ENCODE results near the gene PIK3CA.
"Not testable (repeated sequence)": the region's sequence is repeated elsewhere in the genome, so short reads cannot be mapped to it uniquely, and the experiment has no call there.

PIK3CA gene

GRCh38 chr3:179196700-179197099 lies 48.5 kb downstream of the PIK3CA start:
- DNase-seq (no peak), ATAC-seq (no peak)
- Mint-ChIP-seq H3K36me3 (ENCODE audit: low read depth) (peaks cover 8% of the 10 kb centered on the region), H3K27me3 (no peaks in the 10 kb centered on the region), H3K9me3 (no peaks in the 10 kb centered on the region), H3K4me1 (peaks cover 53% of the 10 kb centered on the region), H3K27ac (no peak overlapping the region), H3K4me3 (no peak overlapping the region)

DNA sequence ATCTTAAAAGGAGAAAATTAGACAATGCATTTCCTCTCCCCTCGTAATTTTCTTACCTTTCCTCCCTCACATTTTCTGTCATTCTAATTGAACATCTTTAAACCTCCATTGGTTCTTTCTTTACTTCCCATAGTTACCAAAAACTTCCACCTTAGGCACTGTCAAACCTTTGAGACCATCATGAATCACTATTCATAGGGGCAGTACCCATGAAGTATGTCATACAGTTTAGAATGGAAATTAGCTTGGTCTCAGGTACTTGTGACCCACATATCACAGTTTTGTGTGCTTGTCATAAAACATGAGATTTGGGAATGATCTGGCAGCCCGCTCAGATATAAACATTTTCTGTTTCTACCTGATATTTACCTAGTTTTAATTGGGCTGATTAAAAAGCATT lies 52.6 kb downstream of the PIK3CA start:
- no peaks in the 10 kb centered on the region for H3K27me3 Mint-ChIP-seq
- no peak overlapping the region for H3K4me3 Mint-ChIP-seq
- no peak overlapping the region for H3K27ac Mint-ChIP-seq
- H3K4me1 Mint-ChIP-seq: peaks cover 26% of the 10 kb centered on the region
- peak; percentile 57 for ATAC-seq
- peaks cover 13% of the 10 kb centered on the region for H3K36me3 Mint-ChIP-seq (ENCODE audit: low read depth)
- DNase-seq: no peak
- no peaks in the 10 kb centered on the region for H3K9me3 Mint-ChIP-seq

- not testable (repeated sequence) for ATAC-seq; DNase-seq; H3K27ac Mint-ChIP-seq; H3K36me3 Mint-ChIP-seq (ENCODE audit: low read depth); H3K9me3 Mint-ChIP-seq; H3K4me3 Mint-ChIP-seq; H3K4me1 Mint-ChIP-seq; H3K27me3 Mint-ChIP-seq
Measured at GRCh38 chr3:179215550-179215949, 67.4 kb downstream of the PIK3CA start.

GRCh38 chr3:179218213-179218612 lies 70.1 kb downstream of the PIK3CA start:
- not testable (repeated sequence) for H3K4me1 Mint-ChIP-seq, ATAC-seq, H3K9me3 Mint-ChIP-seq, H3K27me3 Mint-ChIP-seq, H3K27ac Mint-ChIP-seq, H3K4me3 Mint-ChIP-seq, DNase-seq
- H3K36me3 Mint-ChIP-seq (ENCODE audit: low read depth): peaks cover 12% of the 10 kb centered on the region

- Mint-ChIP-seq H3K36me3 (ENCODE audit: low read depth) (peaks cover 21% of the 10 kb centered on the region), H3K4me1 (peaks cover 6% of the 10 kb centered on the region)
Measured at GRCh38 chr3:179223548-179223947, 75.4 kb downstream of the PIK3CA start.

DNA sequence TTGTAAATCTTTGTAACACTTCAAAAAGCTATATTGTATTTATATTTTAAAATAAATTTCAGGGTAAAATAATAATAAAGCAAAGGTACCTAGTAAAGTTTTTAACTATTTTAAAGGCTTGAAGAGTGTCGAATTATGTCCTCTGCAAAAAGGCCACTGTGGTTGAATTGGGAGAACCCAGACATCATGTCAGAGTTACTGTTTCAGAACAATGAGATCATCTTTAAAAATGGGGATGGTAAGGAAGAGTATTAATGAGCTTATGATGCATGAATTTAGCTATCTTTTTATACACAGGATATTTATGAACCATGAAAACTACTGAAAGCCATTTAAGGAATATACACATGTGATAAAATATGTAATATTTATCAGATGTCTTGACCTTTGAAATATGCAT lies 76.4 kb downstream of the PIK3CA start:
- no peak overlapping the region for H3K4me3 Mint-ChIP-seq
- H3K4me1 Mint-ChIP-seq: peaks cover 6% of the 10 kb centered on the region
- H3K27ac Mint-ChIP-seq: no peak overlapping the region
- H3K9me3 Mint-ChIP-seq: no peaks in the 10 kb centered on the region
- ATAC-seq: no peak
- peaks cover 19% of the 10 kb centered on the region for H3K36me3 Mint-ChIP-seq (ENCODE audit: low read depth)
- no peaks in the 10 kb centered on the region for H3K27me3 Mint-ChIP-seq
- no peak for DNase-seq

More at GRCh38 chr3:179223548-179223947, 75.4 kb downstream of the PIK3CA start:
- no peaks in the 10 kb centered on the region for H3K9me3 Mint-ChIP-seq
- H3K27me3 Mint-ChIP-seq: no peaks in the 10 kb centered on the region
- H3K4me3 Mint-ChIP-seq: no peak overlapping the region
- ATAC-seq: no peak
- DNase-seq: no peak
- H3K27ac Mint-ChIP-seq: no peak overlapping the region

- Mint-ChIP-seq H3K9me3 (no peaks in the 10 kb centered on the region), H3K27me3 (no peaks in the 10 kb centered on the region), H3K4me3 (no peak overlapping the region), H3K27ac (no peak overlapping the region), H3K4me1 (peaks cover 6% of the 10 kb centered on the region), H3K36me3 (ENCODE audit: low read depth) (peaks cover 31% of the 10 kb centered on the region)
- ATAC-seq (peak; percentile 57), DNase-seq (no peak)
Measured at GRCh38 chr3:179227349-179227748, 79.2 kb downstream of the PIK3CA start.

DNA sequence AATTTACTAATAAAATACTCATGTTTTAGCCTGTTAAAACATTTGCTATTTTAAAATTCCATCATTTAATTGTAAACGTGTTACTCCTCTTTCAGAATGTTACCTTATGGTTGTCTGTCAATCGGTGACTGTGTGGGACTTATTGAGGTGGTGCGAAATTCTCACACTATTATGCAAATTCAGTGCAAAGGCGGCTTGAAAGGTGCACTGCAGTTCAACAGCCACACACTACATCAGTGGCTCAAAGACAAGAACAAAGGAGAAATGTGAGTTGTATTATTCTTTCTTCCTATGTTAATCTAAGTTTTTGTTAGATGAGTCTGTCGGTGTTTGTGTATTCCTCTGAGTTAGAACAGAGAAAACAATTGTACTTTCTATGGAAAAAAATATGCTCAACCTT lies 81.0 kb downstream of the PIK3CA start:
- H3K9me3 Mint-ChIP-seq: no peaks in the 10 kb centered on the region
- no peaks in the 10 kb centered on the region for H3K27me3 Mint-ChIP-seq
- H3K36me3 Mint-ChIP-seq (ENCODE audit: low read depth): peaks cover 29% of the 10 kb centered on the region
- no peak overlapping the region for H3K27ac Mint-ChIP-seq
- DNase-seq: no peak
- no peak for ATAC-seq
- no peak overlapping the region for H3K4me3 Mint-ChIP-seq
- peaks cover 6% of the 10 kb centered on the region for H3K4me1 Mint-ChIP-seq

- peaks cover 27% of the 10 kb centered on the region for H3K36me3 Mint-ChIP-seq (ENCODE audit: low read depth)
- H3K27me3 Mint-ChIP-seq: no peaks in the 10 kb centered on the region
- no peak overlapping the region for H3K4me3 Mint-ChIP-seq
- H3K4me1 Mint-ChIP-seq: peaks cover 4% of the 10 kb centered on the region
- ATAC-seq: no peak
- DNase-seq: no peak
- H3K9me3 Mint-ChIP-seq: no peaks in the 10 kb centered on the region
- H3K27ac Mint-ChIP-seq: no peak overlapping the region
Measured at GRCh38 chr3:179233043-179233442, 84.9 kb downstream of the PIK3CA start.

DNA sequence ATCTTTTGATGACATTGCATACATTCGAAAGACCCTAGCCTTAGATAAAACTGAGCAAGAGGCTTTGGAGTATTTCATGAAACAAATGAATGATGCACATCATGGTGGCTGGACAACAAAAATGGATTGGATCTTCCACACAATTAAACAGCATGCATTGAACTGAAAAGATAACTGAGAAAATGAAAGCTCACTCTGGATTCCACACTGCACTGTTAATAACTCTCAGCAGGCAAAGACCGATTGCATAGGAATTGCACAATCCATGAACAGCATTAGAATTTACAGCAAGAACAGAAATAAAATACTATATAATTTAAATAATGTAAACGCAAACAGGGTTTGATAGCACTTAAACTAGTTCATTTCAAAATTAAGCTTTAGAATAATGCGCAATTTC lies 86.0 kb downstream of the PIK3CA start:
- DNase-seq: no peak
- H3K36me3 Mint-ChIP-seq (ENCODE audit: low read depth): peaks cover 27% of the 10 kb centered on the region
- H3K4me1 Mint-ChIP-seq: peaks cover 4% of the 10 kb centered on the region
- H3K27me3 Mint-ChIP-seq: no peaks in the 10 kb centered on the region
- H3K27ac Mint-ChIP-seq: no peak overlapping the region
- H3K9me3 Mint-ChIP-seq: no peaks in the 10 kb centered on the region
- no peak for ATAC-seq
- H3K4me3 Mint-ChIP-seq: no peak overlapping the region

DNA sequence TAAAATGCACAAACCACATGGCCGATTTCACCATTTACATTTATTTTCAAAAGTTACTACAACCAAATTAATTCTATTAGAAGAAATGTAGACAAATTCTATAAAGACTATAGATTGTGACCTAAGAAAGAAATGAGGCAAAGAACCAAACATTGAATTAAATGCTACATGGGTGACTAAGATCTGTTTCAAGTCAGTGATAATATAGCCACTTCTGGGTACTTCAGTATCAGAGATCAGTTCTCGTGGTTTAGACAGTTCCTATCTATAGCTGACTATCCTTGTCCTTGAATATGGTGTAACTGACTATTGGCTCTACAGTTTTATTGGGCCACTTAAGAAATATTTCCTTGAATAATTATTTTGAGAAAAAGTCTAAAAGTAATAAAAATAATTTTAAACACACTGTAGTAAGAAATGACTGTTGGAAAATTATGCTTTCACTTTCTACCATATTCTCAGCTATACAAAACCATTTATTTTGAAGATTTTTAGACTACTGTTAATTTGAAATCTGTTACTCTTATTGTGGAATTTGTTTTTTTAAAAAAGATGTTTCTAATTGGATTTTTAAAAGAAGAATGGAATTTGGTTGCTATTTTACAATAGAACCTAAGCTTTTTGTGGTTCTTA lies 88.6 kb downstream of the PIK3CA start:
- ATAC-seq: peak; percentile 84
- Mint-ChIP-seq H3K36me3 (ENCODE audit: low read depth) (peaks cover 15% of the 10 kb centered on the region), H3K4me3 (no peak overlapping the region), H3K4me1 (peaks cover 4% of the 10 kb centered on the region), H3K9me3 (no peaks in the 10 kb centered on the region), H3K27ac (peak overlapping the region; percentile 15), H3K27me3 (no peaks in the 10 kb centered on the region)
- DNase-seq: no peak

GRCh38 chr3:179240299-179240698 lies 92.1 kb downstream of the PIK3CA start:
- H3K4me3 Mint-ChIP-seq; ATAC-seq; H3K27me3 Mint-ChIP-seq; DNase-seq; H3K4me1 Mint-ChIP-seq; H3K27ac Mint-ChIP-seq; H3K36me3 Mint-ChIP-seq (ENCODE audit: low read depth); H3K9me3 Mint-ChIP-seq: not testable (repeated sequence)

DNA sequence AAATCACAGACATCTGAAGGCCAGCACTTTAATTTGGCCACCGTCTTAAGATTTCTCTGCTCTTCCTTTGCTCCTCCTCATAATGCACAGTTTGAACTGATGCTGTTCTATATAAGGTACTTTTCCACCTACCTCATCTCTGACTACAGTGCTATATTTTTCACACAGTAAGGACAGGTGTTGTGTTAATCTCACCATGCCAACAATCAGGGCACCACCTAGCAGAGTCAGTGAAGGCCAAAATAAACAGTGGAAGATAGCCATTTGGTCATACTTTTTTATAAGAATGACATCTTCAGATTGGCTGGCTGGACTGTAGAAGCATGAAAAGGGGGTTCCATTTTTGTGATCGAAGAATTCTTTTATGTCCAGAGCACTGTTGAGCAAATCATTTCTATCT lies 94.7 kb downstream of the PIK3CA start:
- not testable (repeated sequence) for H3K4me3 Mint-ChIP-seq; H3K27ac Mint-ChIP-seq; H3K36me3 Mint-ChIP-seq (ENCODE audit: low read depth)

GRCh38 chr3:179244878-179245277 lies 96.7 kb downstream of the PIK3CA start:
- Mint-ChIP-seq H3K4me3 (no peak overlapping the region), H3K36me3 (ENCODE audit: low read depth) (no peaks in the 10 kb centered on the region), H3K27ac (no peak overlapping the region), H3K4me1 (no peaks in the 10 kb centered on the region), H3K27me3 (no peaks in the 10 kb centered on the region), H3K9me3 (no peaks in the 10 kb centered on the region)
- DNase-seq (no peak), ATAC-seq (no peak)

More for the DNA sequence above, 94.7 kb downstream of the PIK3CA start:
- not testable (repeated sequence) for H3K27me3 Mint-ChIP-seq, DNase-seq, H3K9me3 Mint-ChIP-seq, ATAC-seq, H3K4me1 Mint-ChIP-seq

DNA sequence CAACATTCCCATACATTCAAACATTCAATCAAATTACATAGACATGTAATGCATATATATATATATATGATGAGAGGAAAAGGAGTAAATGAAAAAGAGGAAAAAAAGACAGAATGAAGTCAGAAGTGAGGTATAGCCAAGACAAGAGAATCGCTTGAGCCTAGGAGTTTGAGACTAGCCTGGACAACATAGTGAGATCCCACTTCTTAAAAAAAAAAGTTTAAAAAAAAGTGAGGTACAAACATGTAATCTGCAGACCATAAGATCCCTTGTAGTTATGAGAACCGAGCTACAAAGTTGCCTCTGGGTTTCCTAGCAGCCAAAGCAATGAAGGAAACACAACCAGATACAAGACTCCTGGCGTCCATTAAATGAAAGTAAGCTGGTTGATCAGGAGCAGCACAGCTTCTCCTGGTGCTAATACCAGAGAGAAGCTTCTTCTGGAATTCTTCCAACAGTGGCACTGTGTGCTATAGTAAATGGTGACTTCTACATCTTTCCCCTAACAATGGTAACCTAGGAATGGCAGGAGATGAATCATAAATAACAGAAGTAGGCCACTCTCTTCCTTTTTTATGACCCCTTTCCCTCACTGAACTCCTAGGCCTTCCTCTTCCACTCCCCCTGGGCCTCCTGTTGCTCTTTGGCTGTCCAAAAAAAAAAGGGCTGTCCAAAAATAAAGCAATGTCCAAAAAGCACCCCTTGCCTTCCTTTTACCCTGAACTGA lies 99.3 kb downstream of the PIK3CA start:
- Mint-ChIP-seq H3K4me3 (no peak overlapping the region), H3K9me3 (no peaks in the 10 kb centered on the region), H3K27ac (no peak overlapping the region), H3K4me1 (no peaks in the 10 kb centered on the region), H3K27me3 (no peaks in the 10 kb centered on the region), H3K36me3 (ENCODE audit: low read depth) (no peaks in the 10 kb centered on the region)
- ATAC-seq: no peak
- DNase-seq: no peak
